ENCODE data around the gene TULP4.
"Not testable (repeated sequence)": the region's sequence is repeated elsewhere in the genome, so short reads cannot be mapped to it uniquely, and the experiment has no call there.

TULP4 gene

GRCh38 chr6:158338311-158339112, 26.2 kb downstream of the TULP4 start:
- Histone ChIP-seq H3K9me2 (replicated peaks; ENCODE audit: low read depth, low read length) (no peaks in the 10 kb centered on the region), H3F3A (ENCODE audit: low read depth) (no peaks in the 10 kb centered on the region), H2AFZ (ENCODE audit: low read length) (no peak overlapping the region), H3K79me2 (ENCODE audit: insufficient read depth, low read length) (no peaks in the 10 kb centered on the region), H3K4me3 (ENCODE audit: low read length, poor library complexity, severe bottlenecking) (no peak overlapping the region), H3K4me1 (ENCODE audit: insufficient read depth, low read length, poor library complexity, severe bottlenecking) (no peaks in the 10 kb centered on the region), H3K36me3 (ENCODE audit: insufficient read depth, low read length) (no peaks in the 10 kb centered on the region), H4K20me1 (ENCODE audit: insufficient read depth, low read length, poor library complexity, severe bottlenecking) (no peaks in the 10 kb centered on the region), H3K4me2 (ENCODE audit: low read depth, low read length, poor library complexity, severe bottlenecking) (no peak overlapping the region), H3K9me3 (ENCODE audit: insufficient read depth, low read depth, low read length) (no peaks in the 10 kb centered on the region), H3K27me3 (ENCODE audit: insufficient read depth, low read length, poor library complexity, severe bottlenecking) (no peaks in the 10 kb centered on the region), H3K9ac (ENCODE audit: low read depth, low read length, poor library complexity, severe bottlenecking) (no peak overlapping the region)
- TF ChIP-seq, protein P1, sequence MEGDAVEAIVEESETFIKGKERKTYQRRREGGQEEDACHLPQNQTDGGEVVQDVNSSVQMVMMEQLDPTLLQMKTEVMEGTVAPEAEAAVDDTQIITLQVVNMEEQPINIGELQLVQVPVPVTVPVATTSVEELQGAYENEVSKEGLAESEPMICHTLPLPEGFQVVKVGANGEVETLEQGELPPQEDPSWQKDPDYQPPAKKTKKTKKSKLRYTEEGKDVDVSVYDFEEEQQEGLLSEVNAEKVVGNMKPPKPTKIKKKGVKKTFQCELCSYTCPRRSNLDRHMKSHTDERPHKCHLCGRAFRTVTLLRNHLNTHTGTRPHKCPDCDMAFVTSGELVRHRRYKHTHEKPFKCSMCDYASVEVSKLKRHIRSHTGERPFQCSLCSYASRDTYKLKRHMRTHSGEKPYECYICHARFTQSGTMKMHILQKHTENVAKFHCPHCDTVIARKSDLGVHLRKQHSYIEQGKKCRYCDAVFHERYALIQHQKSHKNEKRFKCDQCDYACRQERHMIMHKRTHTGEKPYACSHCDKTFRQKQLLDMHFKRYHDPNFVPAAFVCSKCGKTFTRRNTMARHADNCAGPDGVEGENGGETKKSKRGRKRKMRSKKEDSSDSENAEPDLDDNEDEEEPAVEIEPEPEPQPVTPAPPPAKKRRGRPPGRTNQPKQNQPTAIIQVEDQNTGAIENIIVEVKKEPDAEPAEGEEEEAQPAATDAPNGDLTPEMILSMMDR (conservative IDR thresholded peaks at IDR 0.05; ENCODE audit: low read length) = no peak
- TF ChIP-seq EZH2phosphoT487 (IDR thresholded peaks at IDR 0.05; ENCODE audit: borderline replicate concordance) = no peak

GRCh38 chr6:158339197-158339596, 26.9 kb downstream of the TULP4 start:
- not testable (repeated sequence) for H4K20me1 ChIP-seq (ENCODE audit: insufficient read depth, low read length, poor library complexity, severe bottlenecking); H3K9me3 ChIP-seq (ENCODE audit: insufficient read depth, low read depth, low read length); H3K9ac ChIP-seq (ENCODE audit: low read depth, low read length, poor library complexity, severe bottlenecking); H3K4me1 ChIP-seq (ENCODE audit: insufficient read depth, low read length, poor library complexity, severe bottlenecking); H3F3A ChIP-seq (ENCODE audit: low read depth); H3K4me2 ChIP-seq (ENCODE audit: low read depth, low read length, poor library complexity, severe bottlenecking); H3K79me2 ChIP-seq (ENCODE audit: insufficient read depth, low read length); H3K36me3 ChIP-seq (ENCODE audit: insufficient read depth, low read length); H3K9me2 ChIP-seq (replicated peaks; ENCODE audit: low read depth, low read length); H3K4me3 ChIP-seq (ENCODE audit: low read length, poor library complexity, severe bottlenecking); H3K27me3 ChIP-seq (ENCODE audit: insufficient read depth, low read length, poor library complexity, severe bottlenecking); H2AFZ ChIP-seq (ENCODE audit: low read length)

DNA sequence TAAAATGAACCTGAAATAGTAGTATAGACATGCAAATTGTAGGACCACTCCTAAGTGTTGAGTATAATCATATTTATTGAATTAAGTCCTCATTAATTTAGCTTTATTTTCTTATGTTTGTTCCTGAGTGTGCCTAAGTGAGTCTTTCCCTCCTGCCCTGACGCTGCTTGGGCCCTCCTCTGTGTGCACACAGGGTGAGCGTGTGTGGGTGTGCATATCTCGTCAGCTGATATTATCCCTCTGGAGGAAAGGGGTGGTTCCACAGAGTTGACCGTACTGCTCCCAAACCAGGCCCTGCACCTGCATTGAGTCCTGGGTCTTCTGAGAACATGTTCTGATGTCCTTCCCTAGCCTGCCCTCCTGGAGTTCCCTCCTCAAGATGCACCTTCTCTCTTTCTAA, 28.0 kb downstream of the TULP4 start:
- no peaks in the 10 kb centered on the region; the same call in 1 of the 2 replicates for H3K9me3 ChIP-seq (ENCODE audit: insufficient read depth, low read depth, low read length)
- H3K4me2 ChIP-seq (ENCODE audit: low read depth, low read length, poor library complexity, severe bottlenecking) = no peak overlapping the region
- no peaks in the 10 kb centered on the region for H3K9me2 ChIP-seq (replicated peaks; ENCODE audit: low read depth, low read length)
- H3K36me3 ChIP-seq (ENCODE audit: insufficient read depth, low read length) = no peaks in the 10 kb centered on the region
- no peaks in the 10 kb centered on the region for H3K79me2 ChIP-seq (ENCODE audit: insufficient read depth, low read length)
- H3K4me3 ChIP-seq (ENCODE audit: low read length, poor library complexity, severe bottlenecking) = no peak overlapping the region
- H3K27me3 ChIP-seq (ENCODE audit: insufficient read depth, low read length, poor library complexity, severe bottlenecking) = no peaks in the 10 kb centered on the region
- H3K4me1 ChIP-seq (ENCODE audit: insufficient read depth, low read length, poor library complexity, severe bottlenecking) = no peaks in the 10 kb centered on the region
- no peak overlapping the region for H3K9ac ChIP-seq (ENCODE audit: low read depth, low read length, poor library complexity, severe bottlenecking)
- no peak overlapping the region for H2AFZ ChIP-seq (ENCODE audit: low read length)
- TF ChIP-seq, protein P1 (conservative IDR thresholded peaks at IDR 0.05; ENCODE audit: low read length) = no peak
- no peak for TF ChIP-seq EZH2phosphoT487 (IDR thresholded peaks at IDR 0.05; ENCODE audit: borderline replicate concordance)
- no peaks in the 10 kb centered on the region for H4K20me1 ChIP-seq (ENCODE audit: insufficient read depth, low read length, poor library complexity, severe bottlenecking)
- H3F3A ChIP-seq (ENCODE audit: low read depth) = no peaks in the 10 kb centered on the region

- Histone ChIP-seq H3K4me1 (ENCODE audit: insufficient read depth, low read length, poor library complexity, severe bottlenecking) (no peaks in the 10 kb centered on the region), H2AFZ (ENCODE audit: low read length) (no peak overlapping the region), H3K9ac (ENCODE audit: low read depth, low read length, poor library complexity, severe bottlenecking) (no peak overlapping the region), H4K20me1 (ENCODE audit: insufficient read depth, low read length, poor library complexity, severe bottlenecking) (no peaks in the 10 kb centered on the region), H3K27me3 (ENCODE audit: insufficient read depth, low read length, poor library complexity, severe bottlenecking) (no peaks in the 10 kb centered on the region), H3K36me3 (ENCODE audit: insufficient read depth, low read length) (no peaks in the 10 kb centered on the region), H3K79me2 (ENCODE audit: insufficient read depth, low read length) (no peaks in the 10 kb centered on the region), H3K4me3 (ENCODE audit: low read length, poor library complexity, severe bottlenecking) (no peak overlapping the region), H3K4me2 (ENCODE audit: low read depth, low read length, poor library complexity, severe bottlenecking) (no peak overlapping the region), H3K9me2 (replicated peaks; ENCODE audit: low read depth, low read length) (no peaks in the 10 kb centered on the region), H3K9me3 (ENCODE audit: insufficient read depth, low read depth, low read length) (no peaks in the 10 kb centered on the region; the same call in 1 of the 2 replicates), H3F3A (ENCODE audit: low read depth) (no peaks in the 10 kb centered on the region)
- TF ChIP-seq EZH2phosphoT487 (IDR thresholded peaks at IDR 0.05; ENCODE audit: borderline replicate concordance) = no peak
- TF ChIP-seq, protein P1 (conservative IDR thresholded peaks at IDR 0.05; ENCODE audit: low read length) = no peak
Measured at GRCh38 chr6:158344534-158344933, 32.3 kb downstream of the TULP4 start.

- H3F3A ChIP-seq (ENCODE audit: low read depth); H3K9me3 ChIP-seq (ENCODE audit: insufficient read depth, low read depth, low read length); H3K9ac ChIP-seq (ENCODE audit: low read depth, low read length, poor library complexity, severe bottlenecking); H2AFZ ChIP-seq (ENCODE audit: low read length); H3K36me3 ChIP-seq (ENCODE audit: insufficient read depth, low read length); H3K4me3 ChIP-seq (ENCODE audit: low read length, poor library complexity, severe bottlenecking); H3K9me2 ChIP-seq (replicated peaks; ENCODE audit: low read depth, low read length); H3K27me3 ChIP-seq (ENCODE audit: insufficient read depth, low read length, poor library complexity, severe bottlenecking); H4K20me1 ChIP-seq (ENCODE audit: insufficient read depth, low read length, poor library complexity, severe bottlenecking); H3K4me1 ChIP-seq (ENCODE audit: insufficient read depth, low read length, poor library complexity, severe bottlenecking); H3K4me2 ChIP-seq (ENCODE audit: low read depth, low read length, poor library complexity, severe bottlenecking); H3K79me2 ChIP-seq (ENCODE audit: insufficient read depth, low read length): not testable (repeated sequence)
Measured at GRCh38 chr6:158345444-158345843, 33.2 kb downstream of the TULP4 start.

Measured in Loucy (cell line).